ENCODE measurements around the gene TICAM1.

The TICAM1 gene

DNA sequence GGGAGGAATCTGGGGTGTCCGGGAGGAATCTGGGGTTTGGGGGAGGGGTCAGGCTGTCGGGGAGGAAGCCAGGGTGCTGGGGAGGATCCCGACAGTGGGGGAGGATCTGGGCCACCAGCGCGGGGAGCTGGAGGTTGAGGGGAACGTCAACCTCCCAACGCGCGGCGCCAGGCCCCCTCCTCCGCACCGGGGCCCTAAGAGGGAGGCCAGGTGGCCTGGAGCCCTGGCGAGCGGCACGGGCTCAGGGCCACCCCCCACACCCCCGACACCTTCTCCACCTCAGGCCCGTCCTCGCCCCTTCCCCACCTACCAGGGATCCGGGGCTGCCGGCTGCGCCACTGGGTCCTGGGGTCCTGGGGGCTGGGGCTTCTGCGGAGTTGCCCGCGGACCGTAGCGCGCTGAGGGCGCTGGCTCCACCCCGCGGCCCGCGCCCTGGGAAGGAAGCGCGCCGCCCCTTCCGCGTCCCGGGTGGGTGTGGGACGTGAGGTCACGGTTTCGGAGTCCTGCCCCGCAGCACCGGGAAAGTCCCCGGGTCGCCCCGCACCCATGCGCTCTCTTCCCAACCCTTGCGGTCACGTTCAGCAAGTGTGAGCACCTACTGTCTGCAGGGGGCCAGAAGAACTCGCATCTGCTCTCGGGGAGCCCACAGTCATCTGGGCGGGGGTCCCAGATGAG lies at the start of gene TICAM1:
Gene TICAM1 (minus strand): TSS at position 409 of the 675 bp plus-strand sequence. CDS start 13,335 bp downstream, outside the sequence.
- DNase-seq (ENCODE audit: low read depth in 1 of 2, low spot score in 1 of 2): peak; percentile 60 to 64
- no peak for TF ChIP-seq JUND (IDR thresholded peaks at IDR 0.05; ENCODE audit: low read depth)
- in situ Hi-C loops (cut with HindIII; ENCODE audit: low pct_unique_long_range_greater_than_20kb, low sequenced_read_pairs): no loop called here

DNA sequence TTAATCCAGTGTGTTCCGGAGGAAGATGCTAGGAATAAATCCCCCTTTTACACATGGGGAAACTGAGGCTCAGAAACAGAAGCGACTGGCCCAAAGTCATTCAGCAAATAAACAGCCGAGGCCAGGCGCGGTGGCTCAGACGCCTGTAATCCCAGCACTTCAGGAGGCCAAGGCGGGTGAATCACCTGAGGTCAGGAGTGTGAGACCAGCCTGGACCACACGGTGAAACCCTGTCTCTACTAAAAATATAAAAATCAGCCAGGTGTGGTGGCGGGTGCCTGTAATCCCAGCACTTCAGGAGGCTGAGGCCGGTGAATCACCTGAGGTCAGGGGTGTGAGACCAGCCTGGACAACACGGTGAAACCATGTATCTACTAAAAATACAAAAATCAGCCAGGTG lies 47.5 kb upstream of the TICAM1 start:
- DNase-seq (ENCODE audit: low read depth in 1 of 2, low spot score in 1 of 2): no peak
- no peak for TF ChIP-seq JUND (IDR thresholded peaks at IDR 0.05; ENCODE audit: low read depth)
- in situ Hi-C loops (cut with HindIII; ENCODE audit: low pct_unique_long_range_greater_than_20kb, low sequenced_read_pairs): no loop called here

DNA sequence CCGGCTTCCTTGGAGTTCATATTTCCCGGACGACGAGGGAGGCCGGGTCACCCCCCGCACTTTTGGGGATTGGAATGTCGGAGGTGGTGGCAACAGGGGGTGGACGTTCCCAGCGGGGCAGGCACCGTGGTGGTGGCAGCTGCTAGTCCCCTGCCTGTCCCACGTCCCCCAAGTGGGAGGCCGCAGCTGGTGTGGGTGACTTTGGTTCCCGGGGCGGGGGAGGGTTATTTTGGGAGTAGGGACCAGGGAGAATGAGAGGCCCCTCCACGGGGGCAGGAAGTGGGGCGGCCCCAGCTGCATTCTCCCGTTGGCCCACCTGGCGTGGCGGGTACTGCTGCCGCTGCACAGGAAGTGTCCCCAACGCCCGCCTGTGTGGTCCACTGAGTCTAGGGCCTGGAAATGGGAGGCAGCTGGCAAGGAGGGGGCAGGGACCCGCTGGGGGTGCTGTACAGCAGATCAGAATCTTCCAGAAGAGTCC lies 47.0 kb upstream of the TICAM1 start:
- no peak for DNase-seq (ENCODE audit: low read depth in 1 of 2, low spot score in 1 of 2)
- in situ Hi-C loops (cut with HindIII; ENCODE audit: low pct_unique_long_range_greater_than_20kb, low sequenced_read_pairs): no loop called here
- TF ChIP-seq JUND (IDR thresholded peaks at IDR 0.05; ENCODE audit: low read depth): no peak

DNA sequence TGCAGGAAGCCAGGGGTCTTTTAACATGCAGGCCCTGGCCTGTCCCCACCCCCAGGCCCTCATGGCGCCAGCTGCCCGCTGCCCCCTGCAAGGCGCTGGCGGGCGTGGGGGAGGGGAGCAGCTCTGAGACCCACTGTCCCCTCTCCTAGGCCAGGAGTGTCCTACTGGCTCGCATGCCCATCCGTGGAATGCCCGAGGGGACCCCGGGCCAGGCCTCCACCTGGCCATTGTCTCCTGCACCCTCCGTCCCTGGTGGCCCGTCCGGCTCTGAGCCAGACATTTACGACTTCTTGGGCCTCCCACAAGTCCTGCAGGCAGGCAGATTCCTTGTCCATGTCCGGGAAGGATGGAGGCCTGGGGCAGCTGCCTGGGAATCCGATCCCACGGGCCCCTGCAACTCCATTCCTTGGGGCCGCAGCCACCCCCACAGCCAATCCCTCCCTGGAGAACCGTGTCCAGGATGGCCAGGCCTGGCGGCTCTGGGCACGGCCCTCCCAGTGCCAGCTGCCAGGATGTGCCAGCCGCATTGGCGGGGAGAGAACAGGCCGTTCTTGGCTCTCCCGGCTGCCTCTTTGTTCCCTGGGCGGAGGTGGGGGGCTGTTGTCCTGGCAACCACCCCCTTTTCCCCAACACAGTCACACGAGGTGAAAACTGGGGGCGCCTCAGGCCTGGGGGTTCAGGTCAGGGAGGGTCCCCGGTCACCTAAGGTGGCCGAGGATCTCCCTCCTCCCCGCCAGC lies 46.4 kb upstream of the TICAM1 start:
- in situ Hi-C loops (cut with HindIII; ENCODE audit: low pct_unique_long_range_greater_than_20kb, low sequenced_read_pairs): no loop called here
- TF ChIP-seq JUND (IDR thresholded peaks at IDR 0.05; ENCODE audit: low read depth): no peak
- no peak for DNase-seq (ENCODE audit: low read depth in 1 of 2, low spot score in 1 of 2)

DNA sequence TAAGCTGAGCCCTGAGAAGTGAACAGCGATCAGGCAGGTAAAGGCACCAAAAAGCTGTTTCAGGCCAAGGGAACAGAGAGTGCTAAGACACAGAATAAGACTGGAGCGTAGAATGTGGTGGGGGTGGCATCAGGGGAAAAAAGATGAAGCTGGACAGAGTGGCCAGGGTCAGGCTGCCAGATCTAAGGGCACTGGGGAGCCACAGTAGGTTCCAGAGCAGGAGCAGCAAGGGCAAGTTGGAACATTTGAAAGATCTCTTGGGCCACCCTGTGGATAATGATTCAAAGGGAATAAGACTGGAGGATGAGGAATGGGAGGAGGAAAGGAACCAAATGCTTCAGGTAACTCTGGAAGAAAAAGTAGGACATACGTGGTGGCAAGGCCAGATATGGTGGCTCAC lies 42.4 kb upstream of the TICAM1 start:
- no peak for DNase-seq (ENCODE audit: low read depth in 1 of 2, low spot score in 1 of 2)
- in situ Hi-C loops (cut with HindIII; ENCODE audit: low pct_unique_long_range_greater_than_20kb, low sequenced_read_pairs): no loop called here
- no peak for TF ChIP-seq JUND (IDR thresholded peaks at IDR 0.05; ENCODE audit: low read depth)

DNA sequence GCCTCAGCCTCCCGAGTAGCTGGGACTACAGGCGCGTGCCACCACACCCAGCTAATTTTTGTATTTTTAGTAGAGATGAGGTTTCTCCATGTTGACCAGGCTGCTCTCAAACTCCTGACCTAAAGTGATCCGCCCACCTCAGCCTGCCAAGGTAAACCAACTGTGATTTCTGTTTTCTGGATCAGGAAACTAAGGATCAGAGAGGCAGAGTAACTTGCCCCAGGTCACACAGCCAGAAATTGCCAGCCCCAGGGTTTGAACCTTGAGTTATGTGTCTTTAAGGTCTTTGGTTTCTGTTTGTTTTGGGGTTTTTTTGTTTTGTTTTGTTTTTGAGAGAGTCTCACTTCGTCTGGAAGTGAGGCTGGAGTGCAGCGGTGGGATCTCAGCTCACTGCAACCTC lies 40.2 kb upstream of the TICAM1 start:
- in situ Hi-C loops (cut with HindIII; ENCODE audit: low pct_unique_long_range_greater_than_20kb, low sequenced_read_pairs): no loop called here
- DNase-seq (ENCODE audit: low read depth in 1 of 2, low spot score in 1 of 2): no peak
- TF ChIP-seq JUND (IDR thresholded peaks at IDR 0.05; ENCODE audit: low read depth): no peak

DNA sequence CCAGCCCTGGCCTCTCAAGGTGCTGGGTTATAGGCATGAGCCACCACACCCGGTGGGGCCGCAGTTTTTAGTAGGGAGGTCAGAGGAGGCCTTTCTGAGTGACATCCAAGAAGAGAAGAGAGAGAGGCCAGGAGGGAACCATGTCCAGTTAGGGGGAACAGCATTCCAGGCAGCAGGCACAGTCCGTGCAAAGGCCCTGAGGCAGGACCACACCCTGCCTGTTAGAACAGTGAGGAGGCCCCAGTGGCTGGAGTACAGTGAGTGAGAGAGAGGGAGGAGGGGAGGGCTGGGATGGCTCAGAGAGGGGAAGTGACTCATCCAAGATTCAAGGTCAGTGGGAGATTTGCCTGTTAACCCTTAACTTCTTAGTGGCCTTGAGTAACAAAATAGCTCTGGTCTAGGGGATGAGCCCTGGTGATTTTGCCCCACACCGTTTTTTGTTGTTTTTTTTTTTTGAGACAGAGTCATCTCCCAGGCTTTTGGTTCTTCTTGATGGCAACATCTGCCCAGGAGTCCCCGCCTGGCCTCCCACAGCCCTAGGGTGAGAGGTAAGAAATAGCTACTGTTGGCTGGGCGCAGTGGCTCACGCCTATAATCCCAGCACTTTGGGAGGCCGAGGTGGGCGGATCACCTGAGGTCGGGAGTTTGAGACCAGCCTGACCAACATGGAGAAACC lies 38.7 kb upstream of the TICAM1 start:
- in situ Hi-C loops (cut with HindIII; ENCODE audit: low pct_unique_long_range_greater_than_20kb, low sequenced_read_pairs): no loop called here
- TF ChIP-seq JUND (IDR thresholded peaks at IDR 0.05; ENCODE audit: low read depth): no peak
- no peak for DNase-seq (ENCODE audit: low read depth in 1 of 2, low spot score in 1 of 2)

DNA sequence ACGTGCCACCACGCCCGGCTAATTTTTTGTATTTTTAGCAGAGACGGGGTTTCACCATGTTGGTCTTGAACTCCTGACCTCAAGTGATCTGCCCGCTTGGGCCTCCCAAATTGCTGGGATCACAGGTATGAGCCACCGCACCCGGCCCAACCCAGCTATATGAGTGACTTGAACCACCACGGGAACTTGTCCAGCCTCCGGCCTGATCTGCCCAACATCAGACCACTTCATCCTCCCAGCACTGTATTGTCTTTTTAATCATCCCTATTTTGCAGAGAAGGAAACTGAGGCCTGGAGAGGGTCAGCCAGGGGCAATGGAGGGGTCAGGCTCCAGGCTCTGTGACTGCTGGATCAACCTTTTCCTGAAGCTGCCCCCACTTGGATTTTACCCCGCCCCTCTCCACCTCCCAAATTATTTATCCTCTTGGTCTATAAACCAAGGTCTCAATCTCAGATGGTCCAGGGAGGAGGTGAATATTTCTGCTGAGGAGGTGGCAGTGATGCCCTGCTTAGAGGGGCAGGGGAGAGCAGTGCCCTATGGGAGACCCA lies 36.8 kb upstream of the TICAM1 start:
- in situ Hi-C loops (cut with HindIII; ENCODE audit: low pct_unique_long_range_greater_than_20kb, low sequenced_read_pairs): no loop called here
- no peak for DNase-seq (ENCODE audit: low read depth in 1 of 2, low spot score in 1 of 2)
- TF ChIP-seq JUND (IDR thresholded peaks at IDR 0.05; ENCODE audit: low read depth): no peak

DNA sequence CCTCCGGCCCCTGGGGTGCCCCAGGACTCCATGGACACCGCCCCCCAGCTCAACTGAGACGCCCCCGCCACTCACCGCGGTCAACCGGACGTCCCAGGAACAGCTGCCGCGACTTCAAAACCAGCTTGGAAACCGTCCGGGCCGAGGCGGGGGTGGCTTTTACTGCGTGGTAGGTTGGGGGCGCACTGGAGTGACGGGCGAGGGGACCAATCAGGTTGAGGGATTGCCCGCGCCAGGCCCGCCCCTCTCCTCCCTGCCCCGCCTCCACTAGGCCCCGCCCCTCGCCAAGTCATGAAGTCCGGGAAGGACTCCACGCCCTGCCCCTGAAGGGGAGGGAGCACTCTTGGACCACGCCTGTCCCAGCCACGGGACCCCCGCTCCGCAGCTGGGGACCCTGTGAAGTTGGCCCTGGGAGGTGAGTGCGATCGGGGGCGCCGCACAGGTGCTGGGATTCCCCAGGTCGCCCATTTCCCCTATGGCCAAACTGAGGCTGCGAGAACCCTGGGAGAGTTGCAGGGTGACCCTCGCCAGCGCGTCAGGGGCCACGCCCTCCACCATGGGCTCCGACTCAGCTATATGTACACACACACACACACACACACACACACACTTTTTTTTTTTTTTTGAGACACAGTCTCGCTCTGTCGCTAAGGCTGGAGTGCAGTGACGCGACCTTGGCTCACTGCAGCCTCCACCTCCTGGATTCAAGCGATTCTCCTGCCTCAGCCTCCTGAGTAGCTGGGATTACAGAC lies 36.2 kb upstream of the TICAM1 start, which contains the start of gene PLIN3:
Gene PLIN3 (minus strand): TSS at position 134 of the 752 bp plus-strand sequence. CDS start 6,273 bp downstream, outside the sequence.
- in situ Hi-C loops (cut with HindIII; ENCODE audit: low pct_unique_long_range_greater_than_20kb, low sequenced_read_pairs): no loop called here

DNA sequence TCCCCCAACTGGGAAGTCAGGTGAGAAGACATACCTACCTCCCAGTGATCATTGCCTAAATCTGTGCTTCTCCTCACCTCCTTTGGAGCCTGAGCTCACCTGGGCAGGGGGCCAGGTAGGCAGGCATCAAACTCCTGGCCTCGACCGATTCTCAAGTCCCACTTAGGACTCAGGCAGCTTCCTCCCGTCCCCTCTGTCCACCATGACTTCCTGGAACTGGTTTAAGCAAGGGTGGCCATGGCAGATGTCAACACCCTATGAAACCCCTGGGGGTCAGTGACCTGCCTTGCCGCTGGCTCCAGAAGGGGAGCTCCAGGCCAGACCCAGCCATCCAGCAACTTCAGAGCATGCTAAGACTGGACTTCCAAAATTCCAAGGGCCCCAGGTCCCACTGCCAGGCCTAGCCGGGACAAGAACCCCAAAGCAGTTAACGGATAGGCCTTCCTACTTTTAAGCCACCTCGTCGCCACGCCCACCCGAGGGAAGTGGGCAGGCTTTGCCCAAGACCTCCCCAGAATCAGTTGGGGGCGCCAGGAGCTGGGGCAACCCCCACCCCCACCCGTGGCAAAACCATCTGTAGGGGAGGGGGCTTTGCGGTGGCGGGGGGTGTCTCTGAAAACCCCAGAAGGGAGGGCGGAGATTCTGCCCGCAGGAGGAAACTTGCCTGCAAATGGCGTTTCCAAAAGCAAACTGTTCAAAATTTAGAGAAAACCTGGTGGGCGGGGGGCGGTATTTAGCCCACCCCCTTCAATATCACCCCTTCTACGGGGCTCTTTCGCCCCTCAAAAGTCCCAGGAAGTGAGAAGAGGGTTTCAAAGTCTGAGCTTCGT lies 35.3 kb upstream of the TICAM1 start:
- no peak for TF ChIP-seq JUND (IDR thresholded peaks at IDR 0.05; ENCODE audit: low read depth)
- peak; percentile 38 to 54 for DNase-seq (ENCODE audit: low read depth in 1 of 2, low spot score in 1 of 2)
- in situ Hi-C loops (cut with HindIII; ENCODE audit: low pct_unique_long_range_greater_than_20kb, low sequenced_read_pairs): no loop called here

More for the DNA sequence above, 36.2 kb upstream of the TICAM1 start, which contains the start of gene PLIN3:
- TF ChIP-seq JUND (IDR thresholded peaks at IDR 0.05; ENCODE audit: low read depth): no peak
- DNase-seq (ENCODE audit: low read depth in 1 of 2, low spot score in 1 of 2): peak; percentile 92 to 95

DNA sequence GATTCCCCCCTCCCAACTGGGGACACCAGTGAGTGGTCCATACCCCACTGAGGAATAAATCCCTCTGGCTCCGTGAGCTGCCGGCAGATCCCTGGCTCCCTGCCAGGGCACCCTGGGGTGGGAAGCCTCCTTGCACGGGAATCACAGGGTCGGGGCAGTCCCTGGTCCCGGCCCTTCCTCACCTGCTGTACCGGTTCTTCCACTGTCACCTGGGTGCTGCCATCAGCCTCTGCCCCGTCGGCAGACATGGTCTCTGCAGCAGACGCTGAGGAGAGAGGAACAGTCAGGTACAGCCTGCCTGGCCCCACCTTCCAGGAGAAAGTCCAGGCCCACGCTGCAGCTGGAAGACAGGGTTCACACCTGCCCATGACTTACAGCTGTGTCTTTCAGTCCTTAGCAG lies 29.6 kb upstream of the TICAM1 start:
- TF ChIP-seq JUND (IDR thresholded peaks at IDR 0.05; ENCODE audit: low read depth): no peak
- in situ Hi-C loops (cut with HindIII; ENCODE audit: low pct_unique_long_range_greater_than_20kb, low sequenced_read_pairs): no loop called here
- DNase-seq (ENCODE audit: low read depth in 1 of 2, low spot score in 1 of 2): peak in 1 of 2 experiments; percentile 63

Data from T47D (cell line).